HG03575 (cell line): ENCODE results near the gene CHTOP.

Experiments
- ATAC-seq: cut with Tn5 transposase; IDR thresholded peaks from one replicate; pipeline ENCODE4 v1.9.1; 2021; ENCODE audit not compliant: unreplicated experiment, insufficient number of reproducible peaks, low FRiP score; ENCODE audit errors: extremely low read depth

CHTOP gene

DNA sequence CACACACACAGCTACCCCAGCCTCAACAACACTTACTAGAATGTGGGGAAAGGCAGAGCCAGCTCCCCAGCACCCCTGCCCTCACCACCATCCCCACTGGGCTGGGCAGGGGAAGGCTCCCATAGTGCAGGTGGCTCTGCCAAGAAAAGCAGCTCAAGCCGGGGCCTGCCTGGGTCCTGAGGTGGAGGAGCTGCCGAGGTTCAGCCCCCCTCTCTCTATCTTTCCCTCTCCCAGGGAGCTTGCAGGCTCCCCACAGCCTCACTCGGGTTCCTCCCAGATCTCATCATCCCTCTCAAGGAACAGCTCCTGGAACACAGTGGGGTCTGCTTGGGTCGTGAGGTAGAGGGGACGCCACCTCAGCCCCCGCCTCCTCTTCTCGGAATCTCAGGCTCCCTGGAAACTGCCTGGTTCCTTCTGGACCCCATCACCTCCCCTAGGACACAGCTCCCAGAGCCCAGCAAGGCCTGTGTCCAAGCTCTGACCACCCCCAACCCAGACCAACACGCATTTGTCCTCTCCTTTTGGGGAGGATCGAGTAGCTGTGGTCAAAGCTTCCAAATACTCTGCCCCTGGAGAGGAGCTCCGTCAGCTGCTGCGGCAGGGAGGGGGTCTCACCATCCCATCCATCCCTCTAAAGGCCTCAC lies 21.6 kb upstream of the CHTOP start:
- no peak for ATAC-seq

DNA sequence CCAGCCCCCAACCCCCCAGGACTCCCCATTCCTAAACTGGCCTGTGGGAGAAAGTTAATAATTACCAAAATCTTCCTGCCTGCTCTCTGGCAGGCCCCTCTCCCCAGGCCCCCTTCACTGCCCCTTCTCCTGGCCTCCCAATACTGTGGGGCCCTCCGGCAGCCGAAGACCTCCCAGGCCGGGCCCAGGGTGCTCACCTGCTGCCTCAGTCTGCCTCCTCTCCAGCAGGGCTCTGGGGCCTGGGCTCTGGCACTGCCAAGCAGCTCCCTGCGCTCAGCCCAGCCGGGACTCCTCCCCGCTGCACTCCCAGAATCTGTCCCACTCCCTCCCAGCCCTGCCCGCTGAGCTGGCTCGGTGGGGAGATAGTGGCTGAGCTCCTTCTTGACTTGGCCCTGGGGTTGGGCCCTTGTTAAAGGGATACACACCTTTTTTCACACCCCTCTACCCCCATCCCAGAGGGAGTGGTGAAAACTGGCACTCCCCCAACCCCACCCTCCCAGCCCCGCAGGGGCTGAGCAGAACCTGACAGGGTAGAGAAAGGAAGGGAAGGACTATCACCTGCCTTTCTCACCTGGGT lies 21.0 kb upstream of the CHTOP start, which contains the start of gene S100A16:
TSS of gene S100A16 (minus strand) at position 383 of the 577 bp plus-strand sequence. CDS start 4,986 bp downstream, outside the sequence.
- ATAC-seq, result no peak

DNA sequence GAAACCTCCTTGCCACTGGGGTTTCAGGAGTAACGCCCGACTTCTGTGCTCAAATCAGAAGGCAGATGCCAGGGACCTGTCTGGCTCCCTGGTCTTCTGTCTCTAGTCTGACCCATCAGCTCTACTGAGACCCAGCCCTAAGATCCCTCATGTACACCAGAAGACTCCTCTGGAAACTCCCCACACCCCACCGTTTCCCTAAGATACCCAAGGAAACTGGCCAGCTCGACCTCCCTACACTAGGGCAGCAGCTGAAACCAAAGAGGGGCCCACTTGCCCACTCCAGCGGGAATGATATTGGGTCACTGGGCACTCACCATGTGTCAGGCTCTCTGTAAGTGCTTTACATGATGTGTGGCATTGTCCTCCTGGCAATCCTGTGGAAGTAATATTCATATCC lies 20.5 kb upstream of the CHTOP start:
- ATAC-seq, result no peak

DNA sequence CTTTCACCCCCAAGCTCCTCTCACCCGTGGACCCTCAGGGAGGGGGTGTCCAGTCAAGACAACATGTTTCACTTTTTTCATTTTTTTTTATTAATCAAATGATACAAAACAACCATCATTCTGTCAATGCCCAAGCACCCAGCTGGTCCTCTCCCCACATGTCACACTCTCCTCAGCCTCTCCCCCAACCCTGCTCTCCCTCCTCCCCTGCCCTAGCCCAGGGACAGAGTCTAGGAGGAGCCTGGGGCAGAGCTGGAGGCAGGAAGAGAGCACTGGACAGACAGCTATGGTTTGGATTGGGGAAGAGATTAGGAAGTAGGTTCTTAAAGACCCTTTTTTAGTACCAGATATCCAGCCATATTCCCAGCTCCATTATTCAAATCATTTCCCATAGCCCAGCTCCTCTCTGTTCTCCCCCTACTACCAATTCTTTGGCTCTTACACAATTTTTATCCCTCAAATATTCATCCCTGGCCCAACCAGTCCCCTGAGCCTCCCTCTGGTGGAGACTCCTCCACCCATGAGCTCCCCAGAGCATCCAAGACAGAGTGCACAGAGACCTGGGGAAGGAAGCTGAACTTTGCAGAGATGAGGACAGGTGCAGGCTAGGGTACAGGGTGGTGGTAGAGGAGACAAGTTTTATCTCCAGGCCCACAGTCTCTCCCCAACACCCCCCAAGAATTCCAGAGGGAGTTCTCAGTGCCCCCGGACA lies 19.5 kb upstream of the CHTOP start:
- no peak for ATAC-seq

DNA sequence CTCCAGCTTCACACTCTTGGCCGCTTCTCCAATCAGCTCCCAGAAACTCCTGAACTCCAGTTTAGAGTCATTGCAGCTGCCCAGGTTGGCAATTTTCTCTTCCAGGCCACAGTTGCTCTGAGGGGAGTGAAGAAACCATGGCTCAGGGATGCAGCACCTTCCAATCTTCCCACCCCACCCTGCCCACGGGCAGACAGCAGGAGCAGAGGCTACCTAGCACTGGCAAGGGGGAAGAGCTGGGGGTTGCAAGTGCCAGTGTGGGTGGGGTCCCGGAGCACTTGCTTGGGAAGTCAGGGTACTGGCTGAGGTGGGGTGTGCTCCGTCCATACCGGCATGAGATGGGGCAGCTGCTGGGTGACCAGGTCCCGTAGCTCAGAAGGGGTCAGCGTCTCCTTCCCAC lies 19.0 kb upstream of the CHTOP start:
- no peak for ATAC-seq

DNA sequence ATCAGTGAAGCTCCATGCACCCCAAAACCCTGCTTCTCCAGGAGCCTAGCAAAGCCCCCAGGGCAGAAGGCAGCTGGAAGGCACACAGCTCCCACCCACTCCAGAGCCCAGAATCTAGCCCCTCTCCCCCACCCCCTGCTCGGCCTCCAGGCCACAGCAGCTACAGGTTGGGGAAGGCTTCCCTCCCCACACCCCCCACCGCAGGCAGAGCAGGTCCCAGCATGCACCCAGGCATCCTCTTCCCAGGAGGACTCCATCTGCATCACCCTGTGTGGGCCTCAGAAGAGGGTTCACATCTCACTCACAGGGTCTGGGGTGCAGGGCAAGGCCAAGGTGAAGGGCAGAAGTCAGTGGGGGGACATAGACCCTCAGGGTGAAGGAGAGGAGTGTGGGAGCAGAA lies 18.5 kb upstream of the CHTOP start:
- no peak for ATAC-seq

DNA sequence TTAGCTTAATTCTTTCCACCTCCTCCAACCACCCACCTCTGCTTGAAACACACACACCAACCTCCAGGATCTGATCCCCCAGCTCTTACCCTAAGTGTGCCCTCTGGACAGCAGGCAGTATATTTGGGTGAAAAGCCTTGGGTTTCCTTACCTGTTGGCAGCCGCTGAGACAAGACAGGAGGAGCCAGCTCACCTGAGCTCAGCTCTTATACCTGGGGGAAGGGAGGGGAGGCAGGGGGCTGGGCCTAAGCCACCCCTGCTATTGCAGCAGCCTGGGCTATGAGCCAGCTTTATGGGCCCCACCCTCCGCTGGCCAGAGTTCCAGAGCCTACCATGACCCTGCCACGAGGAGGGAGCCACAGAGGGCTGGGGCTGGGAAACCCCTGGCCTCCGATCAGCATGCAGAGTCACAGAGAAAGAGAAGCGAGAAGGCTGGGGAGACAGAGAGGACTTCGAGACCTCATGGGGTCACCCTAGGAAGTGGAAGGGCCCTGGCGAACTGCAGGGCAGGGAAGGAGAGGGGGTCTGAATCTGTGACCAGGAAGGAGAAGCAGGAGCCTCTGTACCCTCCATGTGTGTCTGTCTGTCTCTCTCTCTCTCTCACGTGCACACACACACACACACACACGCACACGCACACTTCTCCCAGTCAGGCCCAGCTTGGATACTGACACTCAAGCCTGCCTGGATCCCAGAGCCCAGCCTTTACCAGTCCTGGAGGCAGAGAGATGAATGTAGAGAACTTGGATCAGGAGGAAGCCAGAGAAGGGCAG lies 17.5 kb upstream of the CHTOP start, which contains the start of gene S100A14:
TSS of gene S100A14 (minus strand) at position 182 of the 773 bp plus-strand sequence. CDS start 467 bp downstream, outside the sequence.
- no peak for ATAC-seq

DNA sequence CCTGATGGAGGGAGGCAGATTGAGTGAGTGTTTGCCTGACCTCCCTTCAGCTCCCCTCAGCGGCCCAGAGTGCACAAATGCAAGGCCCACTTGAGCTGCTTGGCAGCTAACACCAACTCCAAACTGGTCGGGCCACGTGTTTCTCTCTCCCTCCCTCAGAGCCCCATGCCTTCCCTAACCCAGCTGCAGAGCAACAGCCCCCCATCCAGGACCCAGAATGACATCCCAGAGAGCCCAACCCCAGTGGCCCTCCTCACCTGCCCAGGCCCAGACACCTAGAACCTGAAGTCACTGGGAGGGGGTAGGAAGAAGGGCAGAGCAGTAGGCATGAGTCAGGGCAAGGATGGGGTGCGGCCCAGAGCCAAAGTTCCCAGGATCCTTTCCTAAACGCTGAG lies 17.0 kb upstream of the CHTOP start:
- no peak for ATAC-seq

DNA sequence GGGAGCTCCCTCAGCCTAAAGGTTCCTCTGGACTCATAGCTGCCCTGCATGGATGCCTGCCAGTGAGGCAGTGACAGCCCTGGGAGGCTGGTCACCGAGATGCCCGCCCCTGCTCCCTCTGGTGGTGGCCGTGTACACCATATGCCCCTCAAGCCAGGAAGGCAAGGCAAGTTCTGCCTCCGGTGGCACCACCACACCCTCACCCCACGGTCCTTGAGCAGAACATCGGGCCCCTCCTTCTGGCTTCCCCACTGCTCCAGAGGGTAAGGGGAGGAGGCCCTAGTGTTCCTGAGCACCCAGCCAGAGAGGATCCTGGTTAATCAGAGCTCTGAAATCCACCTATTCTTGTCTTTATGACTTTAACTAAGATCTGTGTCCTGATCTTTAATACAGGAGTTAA lies 16.2 kb upstream of the CHTOP start:
- no peak for ATAC-seq

DNA sequence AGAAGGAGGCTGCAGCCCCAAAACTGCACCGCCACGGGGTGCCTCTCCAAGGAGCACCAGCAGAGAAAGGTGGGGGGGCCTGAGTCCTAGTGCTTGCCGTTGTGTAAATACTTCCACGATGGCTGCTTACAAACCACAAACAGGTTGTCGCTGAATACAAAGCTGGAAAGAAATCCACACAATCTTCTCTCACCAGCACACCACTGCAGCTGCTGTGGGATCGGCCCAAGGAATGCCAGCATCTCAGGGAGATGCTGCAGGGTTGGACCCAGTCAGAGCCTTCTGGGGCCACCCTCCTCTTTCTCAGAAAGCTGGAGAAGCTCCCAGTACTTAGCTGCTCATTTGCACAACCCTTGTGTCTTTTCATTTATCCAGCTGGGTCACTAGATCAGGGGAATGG lies 14.7 kb upstream of the CHTOP start:
- no peak for ATAC-seq

DNA sequence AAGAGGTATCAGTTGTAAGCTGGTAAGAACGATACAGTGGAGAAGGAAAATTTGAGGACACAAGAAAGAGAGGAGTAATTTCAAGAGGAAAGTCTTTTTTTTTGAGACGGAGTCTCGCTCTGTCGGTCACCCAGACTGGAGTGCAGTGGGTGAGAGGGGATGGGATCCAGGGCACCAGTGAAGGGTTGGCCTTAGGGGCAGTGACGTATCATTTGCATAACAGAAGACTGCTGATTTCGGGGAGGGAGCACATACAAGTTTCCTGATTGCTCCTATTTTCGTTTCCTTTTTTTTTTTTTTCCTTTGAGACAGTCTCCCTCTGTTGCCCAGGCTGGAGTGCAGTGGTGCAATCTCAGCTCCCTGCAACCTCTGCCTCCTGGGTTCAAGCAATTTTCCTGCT lies 10.8 kb upstream of the CHTOP start:
- no peak for ATAC-seq

DNA sequence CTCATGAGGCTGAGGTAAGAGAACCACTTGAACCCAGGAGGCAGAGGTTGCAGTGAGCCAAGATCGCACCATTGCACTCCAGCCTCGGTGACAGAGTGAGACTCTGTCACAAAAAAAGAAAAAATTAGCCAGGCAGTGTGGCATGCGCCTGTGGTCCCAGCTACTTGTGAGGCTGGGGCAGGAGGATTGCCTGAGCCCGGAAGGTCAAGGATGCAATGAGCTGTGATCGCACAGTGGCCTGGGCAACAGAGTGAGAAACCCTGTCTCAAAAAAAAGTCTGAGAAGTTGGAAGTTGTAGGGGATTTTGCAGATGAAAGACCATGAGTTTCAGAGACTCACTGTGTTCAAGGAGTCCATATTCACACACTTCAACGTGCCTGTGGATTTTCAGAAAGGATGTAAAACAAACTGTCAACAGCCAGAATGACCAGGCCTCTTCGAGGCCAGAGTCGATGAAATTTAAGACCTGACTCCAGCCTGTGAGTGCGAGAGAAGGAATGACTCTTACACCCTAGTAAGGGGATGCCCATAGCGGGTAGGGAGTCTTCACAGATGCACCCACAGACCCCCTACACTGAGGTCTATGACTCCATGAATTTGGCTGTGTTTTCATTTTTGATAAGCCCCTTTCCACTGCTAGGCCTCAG lies 8.8 kb upstream of the CHTOP start:
- no peak for ATAC-seq

DNA sequence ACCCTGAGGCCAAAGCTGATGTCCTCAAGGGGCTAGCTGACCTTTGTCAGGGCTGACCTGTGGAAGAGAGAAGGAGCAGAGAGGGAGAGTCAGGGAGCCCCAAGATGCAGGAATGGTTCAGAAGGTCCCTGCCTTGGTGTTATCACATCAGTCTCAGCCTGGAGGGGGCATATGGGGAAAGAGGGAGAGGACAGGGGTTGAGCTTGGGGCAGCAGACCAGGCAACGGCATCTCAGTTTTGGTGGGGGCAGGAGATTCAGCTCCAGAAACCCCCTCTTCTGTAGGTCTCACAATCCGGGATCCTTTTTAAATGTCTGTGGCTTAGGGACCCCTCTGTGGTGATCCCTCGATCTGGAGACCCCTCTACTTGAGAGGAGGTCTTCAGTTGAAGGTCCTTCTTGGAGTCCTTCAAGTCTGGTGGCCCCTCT lies 7.4 kb upstream of the CHTOP start:
- ATAC-seq, result no peak

DNA sequence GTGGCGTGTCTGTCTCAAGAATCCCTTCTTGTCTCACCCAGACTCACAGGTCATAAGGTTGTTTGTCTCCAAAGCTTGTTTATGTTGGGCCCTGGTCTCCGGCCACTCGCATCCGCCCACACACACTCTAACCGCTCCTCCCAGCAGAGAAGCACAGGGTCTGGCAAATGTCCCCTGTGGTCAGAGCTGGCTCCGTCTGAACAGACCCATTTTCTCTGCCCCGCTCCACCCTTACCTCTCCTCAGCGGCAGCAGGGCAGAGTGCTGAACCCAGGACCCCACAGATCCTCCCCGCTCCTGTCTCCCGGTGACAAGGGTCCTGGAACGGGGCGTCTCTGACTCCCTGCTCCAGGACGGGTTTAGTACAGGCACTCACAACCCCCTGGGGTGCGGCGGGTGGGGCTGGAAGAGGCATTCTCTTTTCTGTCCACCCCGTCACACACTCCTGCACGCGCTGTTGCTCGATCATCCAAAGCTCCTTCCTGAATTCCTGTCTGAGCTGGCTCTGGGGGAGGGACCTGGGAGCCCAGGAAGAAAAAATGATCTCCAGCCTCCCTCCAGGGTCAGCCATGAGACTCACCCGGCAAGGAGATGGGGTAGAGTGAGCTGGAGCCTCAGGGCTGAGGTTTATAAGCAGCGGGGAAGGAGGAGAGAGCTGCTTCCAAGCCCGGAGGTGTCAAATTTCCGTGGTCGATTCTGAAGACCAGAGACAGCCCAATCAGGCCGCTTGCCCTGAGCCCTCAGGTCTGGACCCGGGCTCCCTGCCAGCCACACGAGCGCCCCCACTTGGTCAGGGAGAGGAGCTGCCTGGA lies 6.8 kb upstream of the CHTOP start, which contains the start of gene S100A13:
TSS of gene S100A13 (minus strand) at position 602 of the 811 bp plus-strand sequence. CDS start 1,033 bp downstream, outside the sequence.
- ATAC-seq, result no peak

DNA sequence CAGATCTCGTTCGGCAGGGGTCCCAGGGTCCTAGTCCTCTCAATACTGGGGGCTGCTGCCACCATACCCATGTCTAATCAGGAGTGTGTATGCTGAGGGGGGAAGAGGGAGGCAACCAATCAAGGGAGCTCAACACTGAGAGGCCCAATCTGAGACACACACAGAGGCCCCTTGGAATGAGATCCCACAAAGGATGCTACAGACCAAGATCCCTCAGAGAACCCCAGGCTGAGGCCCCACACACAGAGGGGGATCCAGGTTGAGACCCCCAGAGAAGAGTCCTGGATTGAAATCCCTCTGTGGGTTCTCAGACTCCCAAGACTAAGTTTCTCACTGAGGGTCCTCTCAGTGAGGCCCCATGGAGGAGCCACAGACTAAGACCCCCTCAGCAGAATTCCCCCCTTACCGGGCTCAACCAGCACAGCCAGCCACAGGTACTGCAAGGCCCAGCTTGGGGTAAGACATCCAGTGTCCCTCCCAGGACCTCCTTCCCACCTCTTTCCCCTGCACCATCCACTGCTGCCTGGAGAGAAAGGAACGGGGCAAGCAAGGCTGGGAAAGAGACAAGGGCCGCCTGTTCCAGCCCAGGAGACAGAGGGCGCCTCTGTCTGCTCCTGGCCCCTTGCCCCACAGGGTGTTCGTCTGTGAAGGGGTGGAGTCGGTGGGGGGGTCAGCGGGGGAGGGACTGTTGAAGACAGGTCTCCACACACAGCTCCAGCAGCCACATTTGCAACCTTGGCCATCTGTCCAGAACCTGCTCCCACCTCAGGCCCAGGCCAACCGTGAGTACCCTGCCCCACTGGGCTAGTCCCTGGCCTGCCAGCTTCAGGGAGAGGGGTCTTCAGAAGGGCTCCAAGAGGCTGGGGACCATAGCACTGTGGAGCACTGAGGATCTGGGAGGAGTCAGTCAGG lies 5.9 kb upstream of the CHTOP start, which contains the start of gene S100A1:
TSS of gene S100A1 (plus strand) at position 720 of the 912 bp plus-strand sequence. CDS start 2,088 bp downstream, outside the sequence.
- ATAC-seq, result no peak

DNA sequence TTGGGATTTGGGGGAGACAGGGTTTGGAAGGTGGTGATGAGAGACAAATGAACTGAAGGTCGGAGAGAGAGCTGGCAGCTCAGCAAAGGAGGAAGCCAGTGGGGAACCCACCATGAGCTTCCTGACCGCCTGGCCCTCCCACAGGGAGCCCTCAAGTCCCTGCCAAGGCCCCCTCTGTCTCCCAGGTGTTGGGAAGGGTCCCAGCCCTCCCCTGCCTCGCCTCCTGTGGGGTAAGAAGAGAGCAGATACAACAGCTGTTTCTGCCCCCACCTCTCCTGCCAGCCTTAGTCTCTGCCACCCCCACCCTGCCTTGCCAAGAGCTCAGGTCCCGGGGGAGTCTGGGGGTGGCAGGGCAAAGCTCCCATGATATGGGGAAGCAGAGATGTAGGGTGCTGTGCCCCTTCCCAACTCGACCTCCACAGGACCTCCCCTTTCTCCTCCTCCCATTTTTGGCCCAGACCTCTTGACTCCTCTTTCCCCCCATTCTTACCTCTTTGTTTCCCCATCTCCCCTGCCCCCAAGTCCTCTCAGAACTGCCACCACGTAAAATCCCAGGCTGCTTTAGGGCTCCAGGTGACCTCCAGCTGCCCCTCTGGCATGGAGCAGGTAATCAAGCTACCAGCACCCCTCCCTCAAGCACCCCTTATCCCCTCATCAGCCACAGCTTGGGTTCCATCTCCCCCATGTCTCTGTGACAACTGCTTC lies 5.1 kb upstream of the CHTOP start:
- ATAC-seq, result no peak

DNA sequence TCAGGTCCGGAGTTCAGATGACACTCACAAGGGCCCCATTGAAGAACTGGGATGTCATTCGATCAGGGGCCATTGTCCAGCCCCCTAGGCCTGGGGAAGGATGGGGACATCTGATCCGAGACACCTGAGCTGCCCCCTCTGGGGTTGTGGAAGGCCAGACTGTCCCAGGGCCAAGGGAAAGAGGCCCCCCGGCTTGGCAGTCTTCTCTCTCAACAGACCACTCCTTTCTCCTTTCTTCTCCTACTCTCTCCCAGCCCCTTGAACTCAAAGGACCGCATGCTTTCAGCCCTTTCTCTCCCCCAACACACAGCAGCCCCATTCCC lies 4.6 kb upstream of the CHTOP start:
- ATAC-seq, result no peak
